GM18861 (cell line): Measurements from ENCODE around the gene TMCC1.
"Not testable (repeated sequence)": the region's sequence is repeated elsewhere in the genome, so short reads cannot be mapped to it uniquely, and the experiment has no call there.

Experiments
- ATAC-seq: cut with Tn5 transposase; IDR thresholded peaks from one replicate; pipeline ENCODE4 v1.9.1; 2021; ENCODE audit not compliant: unreplicated experiment

Gene TMCC1

GRCh38 chr3:129655291-129655700, 238.2 kb downstream of the TMCC1 start:
- ATAC-seq = no peak

- no peak for ATAC-seq
These were observed 239.4 kb downstream of the TMCC1 start for GRCh38 chr3:129654131-129654530.

GRCh38 chr3:129653019-129653418, 240.5 kb downstream of the TMCC1 start:
- ATAC-seq = no peak

GRCh38 chr3:129651435-129652202, 241.9 kb downstream of the TMCC1 start:
- ATAC-seq = no peak

GRCh38 chr3:129650256-129650872, 243.1 kb downstream of the TMCC1 start:
- ATAC-seq = no peak

GRCh38 chr3:129648391-129648790, 245.1 kb downstream of the TMCC1 start:
- ATAC-seq = no peak

- no peak for ATAC-seq
These were observed 248.2 kb downstream of the TMCC1 start for GRCh38 chr3:129645286-129645685.

- no peak for ATAC-seq
These were observed 248.7 kb downstream of the TMCC1 start for GRCh38 chr3:129644836-129645235.

GRCh38 chr3:129641567-129642260, 251.8 kb downstream of the TMCC1 start:
- ATAC-seq = not testable (repeated sequence)

- ATAC-seq = not testable (repeated sequence)
These were observed 252.5 kb downstream of the TMCC1 start for GRCh38 chr3:129640985-129641384.

- no peak for ATAC-seq
These were observed 255.0 kb downstream of the TMCC1 start for GRCh38 chr3:129638481-129638880.

- ATAC-seq = no peak
These were observed 257.4 kb downstream of the TMCC1 start for GRCh38 chr3:129636082-129636481.

GRCh38 chr3:129635656-129636055, 257.9 kb downstream of the TMCC1 start:
- ATAC-seq = no peak

- no peak for ATAC-seq
These were observed 259.6 kb downstream of the TMCC1 start for GRCh38 chr3:129633751-129634481.

- ATAC-seq = no peak
These were observed 260.5 kb downstream of the TMCC1 start for GRCh38 chr3:129632977-129633376.

- no peak for ATAC-seq
These were observed 261.0 kb downstream of the TMCC1 start for GRCh38 chr3:129632556-129632955.

- no peak for ATAC-seq
These were observed 261.5 kb downstream of the TMCC1 start for GRCh38 chr3:129632056-129632455.

- ATAC-seq = no peak
These were observed 264.5 kb downstream of the TMCC1 start for GRCh38 chr3:129629011-129629410.

GRCh38 chr3:129628169-129628522, 265.4 kb downstream of the TMCC1 start:
- no peak for ATAC-seq

GRCh38 chr3:129627350-129628168, 266.0 kb downstream of the TMCC1 start:
- ATAC-seq = no peak
